CD4-positive, alpha-beta T cell treated with Interleukin-4 for 4 hours (primary cell): Measurements from ENCODE around the gene KIF3C.
"Not testable (repeated sequence)": the region's sequence is repeated elsewhere in the genome, so short reads cannot be mapped to it uniquely, and the experiment has no call there.

Source experiments
- DNase-seq: peaks from one replicate; pipeline ENCODE4 v3.0.0-alpha.2; 2020

The KIF3C gene

DNA sequence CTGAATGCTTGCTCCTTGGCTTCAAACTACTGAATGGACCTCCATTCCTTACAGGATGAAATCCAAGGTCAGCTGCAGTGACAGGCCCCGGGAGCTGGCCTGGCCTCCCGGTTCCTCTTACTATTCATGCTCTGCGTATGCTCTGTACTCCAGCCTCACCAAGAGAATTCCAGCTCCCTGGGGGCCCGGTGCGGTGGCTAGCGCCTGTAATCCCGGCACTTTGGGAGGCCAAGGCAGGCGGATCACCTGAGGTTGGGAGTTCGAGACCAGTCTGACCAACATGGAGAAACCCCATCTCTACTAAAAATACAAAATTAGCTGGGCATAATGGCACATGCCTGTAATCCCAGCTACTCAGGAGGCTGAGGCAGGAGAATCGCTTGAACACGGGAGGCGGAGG lies 23.7 kb downstream of the KIF3C start:
- not testable (repeated sequence) for DNase-seq

DNA sequence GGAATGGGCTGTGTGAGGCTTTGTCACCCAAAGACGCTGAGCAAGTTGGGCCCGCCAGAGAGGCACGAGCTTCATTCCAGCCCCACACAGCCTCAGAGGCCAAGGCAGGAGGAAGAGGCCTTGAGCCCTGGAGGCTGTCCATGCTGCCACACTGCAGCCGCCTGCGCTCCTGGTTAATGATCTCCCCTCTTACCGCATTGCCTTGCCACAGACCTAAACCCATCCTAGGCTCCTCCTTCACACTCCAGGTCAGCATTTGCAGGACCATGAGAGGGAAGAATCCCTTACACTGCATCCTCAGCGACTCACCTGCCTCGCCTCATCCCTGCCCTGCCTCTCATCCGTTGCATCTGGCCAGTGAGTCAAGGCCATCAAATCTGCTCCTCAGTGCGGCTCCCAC lies 24.6 kb downstream of the KIF3C start:
- DNase-seq, result no peak

DNA sequence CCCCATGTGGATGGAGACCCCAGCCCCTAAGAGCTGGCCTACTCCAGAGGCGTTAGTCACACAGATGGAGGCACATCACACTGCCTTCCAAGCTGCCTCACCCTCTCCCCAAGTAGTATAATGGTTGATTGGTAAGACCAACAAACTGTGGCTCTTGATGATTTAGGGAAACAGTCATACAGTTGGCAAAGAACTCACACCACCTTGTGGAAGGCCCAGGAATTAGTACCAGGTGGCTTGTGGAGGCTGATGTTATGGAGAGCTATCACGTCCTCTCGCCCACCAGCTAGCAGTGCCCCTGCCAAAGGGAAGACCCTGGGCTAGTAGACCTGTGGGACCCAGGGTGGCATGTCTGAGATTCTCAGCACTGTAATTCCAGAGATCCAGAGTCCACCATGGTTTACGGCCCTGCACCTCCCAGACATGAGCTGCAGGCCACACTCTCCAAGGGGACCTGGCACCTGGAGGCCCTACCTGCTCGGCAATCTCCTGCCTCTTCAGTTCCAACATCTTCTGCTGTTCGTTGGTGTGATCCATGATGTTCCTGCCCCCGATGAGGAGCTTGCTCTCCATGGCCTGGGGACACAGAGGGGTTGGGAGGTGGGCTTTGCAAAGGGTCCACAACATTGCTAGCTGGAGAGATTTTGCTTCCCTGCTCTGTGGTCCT lies 26.3 kb downstream of the KIF3C start:
- no peak for DNase-seq

DNA sequence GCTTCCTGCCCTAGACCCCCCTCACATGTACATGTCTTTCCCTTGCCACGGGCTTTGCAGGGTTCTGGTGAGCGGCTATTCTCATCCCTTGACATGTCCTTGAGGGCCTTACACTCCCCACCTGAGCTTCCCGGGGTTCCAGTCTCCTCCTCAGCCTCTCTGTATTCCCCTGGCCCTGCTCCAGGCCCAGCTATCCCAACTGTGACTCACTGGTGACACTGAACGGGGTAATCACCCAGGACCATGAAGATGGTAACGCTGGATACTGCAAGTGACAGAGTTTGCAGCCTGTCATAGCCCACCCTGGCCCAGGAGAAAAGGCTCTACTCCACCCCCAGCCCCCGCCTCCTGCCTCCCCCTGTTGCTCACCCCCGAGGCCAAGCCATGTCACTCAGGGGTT lies 27.3 kb downstream of the KIF3C start:
- no peak for DNase-seq

DNA sequence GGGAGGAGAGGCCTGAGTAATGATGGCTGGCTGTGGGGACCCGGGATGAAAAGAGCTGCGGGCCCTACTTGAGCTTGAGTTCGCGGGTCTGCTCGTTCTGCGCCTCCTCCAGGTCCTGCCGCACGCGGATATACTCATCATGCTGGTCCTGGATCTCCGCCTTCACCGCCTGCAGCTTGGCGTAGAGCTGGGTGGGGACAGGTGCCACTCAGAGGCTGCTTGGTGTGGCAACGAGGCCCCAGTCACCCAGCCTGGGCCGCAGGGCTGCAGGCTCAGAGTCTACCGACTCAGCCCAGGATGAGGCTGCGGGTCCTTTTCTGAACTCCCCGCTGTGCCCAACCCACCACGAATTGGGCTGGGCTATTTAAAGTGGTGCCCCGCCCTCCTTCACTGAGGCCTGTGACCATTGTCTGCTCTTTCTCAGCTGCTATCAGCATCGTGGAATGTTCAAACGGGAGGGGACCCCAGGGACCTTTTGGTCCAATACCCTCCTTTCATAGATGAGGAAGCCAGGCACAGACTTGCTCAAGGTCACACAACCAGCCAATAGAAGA lies 28.0 kb downstream of the KIF3C start:
- no peak for DNase-seq

GRCh38 chr2:25951071-25951547 lies 31.2 kb downstream of the KIF3C start:
- peak; percentile 68 for DNase-seq

DNA sequence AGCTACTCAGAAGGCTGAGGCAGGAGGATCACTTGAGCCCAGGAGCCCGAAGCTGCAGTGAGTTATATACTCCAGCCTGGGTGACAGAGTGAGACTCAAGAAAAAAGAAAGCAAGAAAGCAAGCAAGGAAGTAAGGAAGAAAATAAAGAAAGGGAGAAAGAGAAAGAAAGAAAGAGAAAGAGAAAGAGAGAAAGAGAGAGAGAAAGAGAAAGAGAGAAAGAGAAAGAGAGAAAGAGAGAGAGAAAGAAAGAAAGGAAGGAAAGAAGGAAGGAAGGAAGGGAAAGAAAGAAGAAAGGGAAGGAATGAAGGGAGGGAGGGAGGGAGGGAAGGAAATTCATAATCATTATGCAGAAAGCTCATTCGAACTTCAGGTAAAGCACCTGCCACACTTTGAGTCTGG lies 33.9 kb downstream of the KIF3C start:
- DNase-seq, result no peak

DNA sequence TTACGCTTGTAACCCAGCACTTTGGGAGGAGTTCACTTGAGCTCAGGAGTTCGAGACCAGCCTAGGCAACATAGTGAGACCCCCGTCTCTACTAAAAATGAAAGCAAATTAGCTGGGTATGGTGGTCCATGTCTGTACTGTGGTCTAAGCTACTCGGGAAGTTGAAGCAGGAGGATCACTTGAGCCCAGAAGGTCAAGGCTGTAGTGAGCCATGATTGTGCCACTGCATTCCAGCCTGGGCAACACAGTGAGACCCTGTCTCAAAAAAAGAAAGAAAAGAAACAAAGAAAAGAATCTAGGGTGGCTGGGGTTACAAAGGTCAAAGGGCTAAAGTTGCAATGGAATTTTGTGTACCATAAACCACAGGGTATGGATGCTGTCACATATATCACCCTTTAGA lies 41.3 kb downstream of the KIF3C start:
- DNase-seq, result no peak

GRCh38 chr2:25939257-25939668 lies 43.0 kb downstream of the KIF3C start:
- DNase-seq, result no peak

DNA sequence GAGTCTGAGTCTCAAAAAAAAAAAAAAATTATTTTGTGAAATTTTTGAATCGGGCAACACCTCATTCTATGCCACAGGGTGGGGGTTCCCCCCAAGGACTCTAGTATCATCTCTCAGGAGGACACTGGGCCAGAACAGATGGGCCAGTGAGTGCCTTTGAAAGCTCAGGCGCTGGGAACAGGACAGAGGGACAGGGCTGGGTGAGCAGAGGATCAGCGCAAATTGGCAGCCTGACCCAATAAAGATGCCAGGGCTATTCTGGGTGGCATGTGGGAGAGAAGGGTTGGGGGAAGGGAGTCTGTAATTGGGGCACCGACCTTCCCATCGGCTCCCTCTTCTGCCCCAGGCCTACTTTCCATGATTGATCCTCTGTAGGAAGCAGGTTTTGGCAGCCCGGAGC lies 44.0 kb downstream of the KIF3C start:
- DNase-seq, result no peak

DNA sequence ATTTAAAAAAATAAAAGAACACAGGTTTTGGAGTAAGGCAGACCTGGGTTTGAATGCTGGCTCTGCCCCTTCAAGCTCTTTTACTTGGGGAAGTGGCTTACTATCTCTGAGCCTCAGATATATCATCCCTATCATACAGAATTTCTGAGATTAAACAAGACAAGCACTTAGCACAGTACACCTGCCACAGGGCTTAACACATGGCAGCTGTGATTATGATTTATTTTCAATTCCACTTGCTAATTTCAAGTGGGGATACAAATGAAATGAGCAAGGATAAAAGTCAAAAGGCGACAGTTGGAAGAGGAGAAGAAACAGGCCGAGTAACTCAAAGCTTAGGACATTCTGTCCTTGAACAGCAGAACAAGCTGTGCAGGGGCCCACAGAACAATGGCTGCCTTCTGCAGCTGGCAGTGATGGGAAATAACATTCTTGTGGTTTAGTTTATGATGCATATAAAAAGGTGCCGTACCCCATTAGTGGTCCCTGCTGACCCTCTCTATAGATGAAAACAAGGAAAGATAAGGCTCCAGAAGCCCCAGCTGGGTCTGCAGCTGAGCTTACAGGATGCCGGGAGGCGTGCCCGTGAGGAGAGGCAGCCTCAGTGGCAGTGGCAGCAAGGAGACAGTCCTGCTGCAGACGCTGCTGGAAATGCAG lies 45.3 kb downstream of the KIF3C start:
- DNase-seq, result no peak

- no peak for DNase-seq
These were observed 48.7 kb downstream of the KIF3C start for GRCh38 chr2:25933622-25934021.

DNA sequence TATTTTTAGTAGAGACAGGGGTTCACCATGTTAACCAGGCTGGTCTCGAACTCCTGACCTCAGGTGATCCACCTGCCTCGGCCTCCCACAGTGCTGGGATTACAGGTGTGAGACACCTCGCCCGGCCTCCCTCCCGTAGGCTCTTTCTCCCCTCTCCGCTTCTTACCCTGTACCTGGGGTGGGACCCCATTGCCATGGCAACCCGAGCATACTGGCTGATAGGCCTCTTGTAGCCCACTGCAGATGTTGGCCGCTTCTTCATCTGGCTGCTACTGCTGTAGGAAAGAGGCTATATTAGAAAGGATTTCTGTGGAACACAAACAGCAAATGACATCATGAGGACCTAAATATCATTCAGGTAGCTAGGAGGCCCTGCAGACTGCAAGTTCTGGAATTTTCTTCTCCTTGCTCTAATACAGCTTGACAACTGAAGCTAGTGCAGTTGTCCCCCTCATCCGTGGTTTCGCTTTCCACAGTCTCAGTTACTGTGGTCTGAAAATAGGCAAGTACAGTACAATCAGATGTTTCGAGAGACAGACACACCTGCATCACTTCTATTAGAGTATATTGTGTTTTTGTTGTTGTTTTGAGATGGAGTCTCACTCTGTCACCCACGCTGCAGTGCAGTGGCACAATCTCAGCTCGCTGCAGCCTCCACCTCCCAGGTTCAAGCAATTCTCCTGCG lies 52.4 kb downstream of the KIF3C start:
- DNase-seq, result no peak

DNA sequence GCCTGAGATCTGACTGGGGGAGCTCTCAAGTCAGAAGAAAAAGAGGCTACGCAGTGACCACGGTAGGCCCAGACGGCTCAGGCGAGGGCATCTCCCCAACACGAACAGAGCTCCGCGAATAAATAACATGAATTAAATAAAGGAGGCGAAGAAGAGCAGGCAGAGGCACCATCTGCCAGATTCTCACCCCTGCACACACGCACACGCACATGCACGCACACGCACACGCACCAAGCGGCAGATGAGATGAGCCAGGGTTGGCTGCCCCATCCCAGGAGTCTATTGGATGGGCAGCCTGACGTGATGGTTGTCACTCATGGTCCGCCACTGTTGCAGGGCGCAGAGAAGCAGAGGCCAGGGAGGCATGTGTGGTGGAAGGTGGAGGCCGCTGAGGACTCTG lies 53.6 kb downstream of the KIF3C start:
- DNase-seq, result no peak

DNA sequence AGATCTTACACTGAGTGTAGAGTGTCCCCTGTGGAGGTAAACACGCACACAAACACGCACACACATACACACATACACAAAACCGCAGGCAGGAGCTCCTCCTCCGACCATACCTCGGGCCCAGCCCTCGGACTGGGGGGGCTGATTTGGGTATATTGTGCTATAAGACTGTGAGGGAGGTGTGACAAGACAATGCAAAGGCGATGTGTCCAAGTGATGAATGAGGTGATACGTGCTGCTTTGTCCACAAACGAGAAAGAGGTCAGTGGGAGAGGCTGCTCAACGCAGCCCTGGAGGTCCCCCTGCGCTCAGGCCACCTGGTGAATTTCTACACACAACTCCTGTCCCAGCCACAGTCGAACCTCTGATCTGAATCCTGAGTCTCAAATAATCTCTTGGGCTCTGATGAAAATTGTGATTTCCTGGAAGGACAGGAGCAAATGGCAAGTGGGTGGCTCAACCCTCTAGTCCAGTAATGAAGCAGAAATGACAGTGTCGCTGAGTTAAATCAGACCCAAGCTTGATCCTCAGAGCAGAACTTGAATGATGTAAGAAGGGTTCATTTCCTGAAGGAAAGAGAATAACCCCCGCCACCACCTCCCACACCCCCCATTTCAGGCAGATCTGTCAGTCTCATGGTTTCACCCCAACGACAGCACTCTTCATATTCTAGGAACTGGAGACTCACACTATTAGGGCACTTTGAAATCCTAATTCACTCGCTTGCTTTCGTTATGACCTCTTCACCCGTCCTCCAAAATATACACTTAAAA lies 55.1 kb downstream of the KIF3C start:
- DNase-seq, result no peak

- DNase-seq, result no peak
These were observed 59.8 kb downstream of the KIF3C start for GRCh38 chr2:25922501-25922900.

DNA sequence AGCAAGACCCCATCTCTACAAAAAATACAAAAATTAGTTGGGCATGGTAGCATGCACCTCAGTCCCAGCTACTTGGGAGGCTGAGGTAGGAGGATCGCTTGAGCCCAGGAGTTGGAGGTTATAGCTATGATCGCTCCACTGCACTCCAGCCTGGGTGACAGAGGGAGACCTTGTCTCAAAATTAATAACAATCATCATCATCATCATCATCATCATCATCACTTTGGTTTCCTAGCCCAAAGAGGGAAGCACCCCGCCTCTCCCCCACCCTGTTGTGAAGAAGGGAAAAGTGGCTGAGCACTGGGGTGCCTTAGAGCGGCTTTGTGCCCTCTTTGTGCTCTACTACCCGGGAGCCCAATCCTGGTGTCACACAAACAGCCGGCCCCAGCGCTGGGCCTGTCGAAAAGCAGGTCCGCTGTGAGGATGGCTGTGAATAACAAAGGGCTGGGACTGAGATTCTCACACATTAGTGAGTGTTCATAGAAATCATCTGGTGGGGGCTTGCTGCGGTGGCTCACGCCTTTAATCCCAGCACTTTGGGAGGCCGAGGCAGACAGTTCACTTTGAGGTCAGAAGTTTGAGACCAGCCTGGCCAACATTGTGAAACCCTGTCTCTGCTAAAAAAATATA lies 61.4 kb downstream of the KIF3C start:
- DNase-seq, result no peak

DNA sequence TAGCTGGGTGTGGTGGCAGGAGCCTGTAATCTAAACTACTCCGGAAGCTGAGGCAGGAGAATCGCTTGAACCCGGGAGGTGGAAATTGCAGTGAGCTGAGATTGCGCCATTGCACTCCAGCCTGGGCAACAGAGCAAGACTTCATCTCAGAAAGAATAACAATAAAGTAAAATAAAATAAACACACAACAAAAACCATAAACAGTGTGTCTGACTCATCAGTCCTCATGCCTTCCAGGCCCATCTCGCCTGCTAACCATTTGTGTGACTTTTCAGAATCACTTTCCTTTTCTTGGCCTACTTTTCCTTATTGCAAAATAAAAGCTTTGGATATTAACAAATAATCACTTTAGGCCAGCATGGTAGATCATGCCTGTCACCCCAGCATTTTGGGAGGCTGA lies 62.0 kb downstream of the KIF3C start:
- no peak for DNase-seq

GRCh38 chr2:25917832-25918231 lies 64.5 kb downstream of the KIF3C start:
- no peak for DNase-seq

DNA sequence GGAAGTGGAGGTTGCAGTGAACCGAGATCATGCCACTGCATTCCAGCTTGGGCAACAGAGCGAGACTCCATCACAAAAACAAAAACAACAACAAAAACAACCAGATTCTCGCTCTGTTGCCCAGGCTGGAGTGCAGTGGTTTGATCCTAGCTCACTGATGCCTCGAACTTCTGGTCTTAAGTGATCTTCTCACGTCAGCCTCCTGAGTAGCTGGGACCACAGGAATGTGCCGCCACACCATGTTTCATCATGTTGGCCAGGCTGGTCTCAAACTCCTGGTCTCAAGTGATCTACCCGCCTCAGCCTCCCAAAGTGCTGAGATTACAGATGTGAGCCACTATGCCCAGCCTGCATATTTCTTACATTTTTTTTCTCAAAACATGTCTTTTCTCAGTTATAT lies 64.9 kb downstream of the KIF3C start:
- not testable (repeated sequence) for DNase-seq

DNA sequence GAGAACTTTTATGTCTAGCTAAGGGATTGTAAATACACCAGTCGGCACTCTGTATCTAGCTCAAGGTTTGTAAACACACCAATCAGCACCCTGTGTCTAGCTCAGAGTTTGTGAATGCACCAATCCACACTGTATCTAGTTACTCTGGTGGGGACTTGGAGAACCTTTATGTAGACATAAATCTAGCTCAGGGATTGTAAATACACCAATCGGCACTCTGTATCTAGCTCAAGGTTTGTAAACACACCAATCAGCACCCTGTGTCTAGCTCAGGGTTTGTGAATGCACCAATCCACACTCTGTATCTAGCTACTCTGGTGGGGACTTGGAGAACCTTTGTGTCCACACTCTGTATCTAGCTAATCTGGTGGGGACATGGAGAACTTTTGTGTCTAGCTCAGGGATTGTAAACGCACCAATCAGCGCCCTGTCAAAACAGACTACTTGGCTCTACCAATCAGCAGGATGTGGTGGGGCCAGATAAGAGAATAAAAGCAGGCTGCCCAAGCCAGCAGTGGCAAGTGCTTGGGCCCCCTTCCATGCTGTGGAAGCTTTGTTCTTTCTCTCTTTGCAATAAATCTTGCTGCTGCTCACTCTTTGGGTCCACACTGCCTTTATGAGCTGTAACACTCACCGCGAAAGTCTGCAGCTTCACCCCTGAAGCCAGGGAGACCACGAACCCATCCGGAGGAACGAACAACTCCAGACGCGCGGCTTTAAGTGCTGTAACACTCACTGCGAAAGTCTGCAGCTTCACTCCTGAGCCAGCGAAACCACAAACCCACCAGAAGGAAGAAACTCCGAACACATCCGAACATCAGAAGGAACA lies 66.1 kb downstream of the KIF3C start:
- DNase-seq, result peak; percentile 26

DNA sequence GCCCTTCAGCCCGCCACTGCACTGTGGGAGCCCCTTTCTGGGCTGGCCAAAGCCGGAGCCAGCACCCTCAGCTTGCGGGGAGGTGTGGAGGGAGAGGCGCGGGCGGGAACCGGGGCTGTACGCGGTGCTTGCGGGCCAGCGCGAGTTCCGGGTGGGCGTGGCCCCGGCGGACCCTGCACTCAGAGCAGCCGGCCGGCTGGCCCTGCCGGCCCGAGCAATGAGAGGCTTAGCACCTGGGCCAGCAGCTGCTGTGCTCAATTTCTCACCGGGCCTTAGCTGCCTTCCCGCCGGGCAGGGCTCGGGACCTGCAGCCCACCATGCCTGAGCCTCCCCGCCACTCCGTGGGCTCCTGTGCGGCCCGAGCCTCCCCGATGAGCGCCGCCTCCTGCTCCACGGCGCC lies 66.9 kb downstream of the KIF3C start:
- not testable (repeated sequence) for DNase-seq
